HG03432 (cell line): ENCODE data around the gene ELP5.

ENCODE experiments used
- ATAC-seq: cut with Tn5 transposase; IDR thresholded peaks from one replicate; pipeline ENCODE4 v1.9.1; 2021; ENCODE audit warnings: mild to moderate bottlenecking, moderate library complexity; ENCODE audit not compliant: unreplicated experiment

The ELP5 gene

DNA sequence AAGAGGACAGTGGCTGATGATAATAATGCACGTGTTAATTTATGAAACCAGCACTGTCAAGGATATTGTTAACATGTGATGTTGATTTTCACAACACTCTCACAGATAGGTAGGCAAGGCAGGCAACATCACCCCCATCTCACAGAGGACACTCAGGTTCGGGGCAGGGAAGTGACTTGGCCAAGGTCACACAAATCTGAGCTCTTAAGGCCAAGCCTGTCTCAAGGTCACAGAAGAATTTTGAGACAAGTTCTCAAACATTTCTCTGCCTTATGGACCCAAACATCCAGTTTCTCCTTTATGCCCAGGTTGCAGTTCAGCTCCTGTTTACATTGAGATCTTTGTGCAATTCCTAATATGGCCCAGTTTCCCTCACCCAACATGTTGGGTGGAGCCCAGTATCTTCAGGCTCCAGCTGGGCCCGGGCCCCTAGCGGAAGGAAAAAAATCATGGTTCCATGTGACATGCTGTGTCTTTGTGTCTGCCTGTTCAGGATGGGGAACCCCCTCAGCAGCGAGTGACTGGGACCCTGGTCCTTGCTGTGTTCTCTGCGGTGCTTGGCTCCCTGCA lies 30.8 kb downstream of the ELP5 start:
- ATAC-seq, result no peak

GRCh38 chr17:7283471-7284216 lies 31.6 kb downstream of the ELP5 start:
- no peak for ATAC-seq

DNA sequence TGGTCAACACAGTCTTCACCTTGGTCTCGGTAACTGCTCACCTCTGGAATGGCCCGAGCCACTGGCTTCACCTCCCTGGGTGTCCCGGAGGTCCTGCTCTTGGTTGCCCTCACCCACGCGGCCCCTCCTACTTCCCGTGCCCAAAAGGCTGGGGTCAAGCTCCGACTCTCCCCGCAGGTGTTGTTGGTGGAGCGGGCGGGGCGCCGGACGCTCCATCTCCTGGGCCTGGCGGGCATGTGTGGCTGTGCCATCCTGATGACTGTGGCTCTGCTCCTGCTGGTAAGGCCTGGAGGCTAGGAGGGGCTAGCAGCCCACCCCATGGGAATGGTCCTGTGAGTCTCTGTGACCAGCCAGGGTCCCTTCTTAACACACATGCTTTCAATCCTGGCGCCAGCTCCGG lies 32.9 kb downstream of the ELP5 start:
- ATAC-seq, result no peak

DNA sequence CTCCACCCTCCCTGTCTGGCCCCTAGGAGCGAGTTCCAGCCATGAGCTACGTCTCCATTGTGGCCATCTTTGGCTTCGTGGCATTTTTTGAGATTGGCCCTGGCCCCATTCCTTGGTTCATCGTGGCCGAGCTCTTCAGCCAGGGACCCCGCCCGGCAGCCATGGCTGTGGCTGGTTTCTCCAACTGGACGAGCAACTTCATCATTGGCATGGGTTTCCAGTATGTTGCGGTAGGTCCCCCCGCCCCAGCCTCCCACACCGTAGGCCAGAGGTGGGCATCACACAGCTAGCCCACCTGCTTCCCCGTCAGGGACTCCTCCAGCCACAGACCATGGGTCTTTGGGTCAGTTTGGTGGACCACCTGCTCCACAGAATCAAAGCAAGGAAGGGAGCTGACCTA lies 33.7 kb downstream of the ELP5 start:
- no peak for ATAC-seq

GRCh38 chr17:7289256-7290032 lies 37.4 kb downstream of the ELP5 start:
- no peak for ATAC-seq

DNA sequence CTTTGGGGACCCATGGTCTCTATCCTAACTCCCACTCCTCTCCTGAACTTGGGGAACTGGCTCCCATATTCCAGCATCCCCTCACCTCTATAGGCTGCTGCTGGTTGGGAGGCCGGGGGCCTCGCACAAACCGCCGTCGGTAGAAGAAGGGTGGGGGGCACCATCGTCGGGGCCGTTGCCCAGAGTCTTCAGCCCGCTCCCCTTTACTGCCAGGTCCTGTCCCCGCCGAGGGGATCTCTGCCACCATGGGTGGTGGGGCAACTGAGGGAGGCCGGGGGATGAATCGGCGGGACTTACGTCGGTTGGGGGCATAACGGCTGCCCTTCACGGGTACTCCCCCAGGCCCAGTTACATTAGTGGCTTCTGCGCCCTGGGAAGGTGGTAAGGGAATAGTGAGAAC lies 38.2 kb downstream of the ELP5 start:
- ATAC-seq, result no peak

DNA sequence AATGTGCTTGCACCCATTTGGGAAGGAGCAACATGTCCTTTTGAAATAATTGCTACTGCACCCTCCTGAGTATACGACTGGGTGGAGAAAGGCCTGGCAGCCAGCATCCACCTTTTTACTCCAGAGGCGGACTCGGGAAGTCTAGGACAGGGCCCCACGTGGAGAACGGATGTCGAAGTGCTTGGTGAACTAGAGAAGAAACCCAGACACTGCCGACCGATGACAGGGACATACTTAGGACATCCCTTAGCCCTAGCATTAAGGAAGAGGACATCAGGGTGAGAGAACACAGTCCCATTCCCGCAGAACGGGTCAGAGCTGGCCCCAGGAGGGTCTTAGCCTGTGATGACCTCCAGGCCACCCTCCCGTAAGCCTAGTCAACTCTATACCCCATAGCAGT lies 38.7 kb downstream of the ELP5 start:
- no peak for ATAC-seq

- ATAC-seq, result no peak
Measured at GRCh38 chr17:7292194-7292593, 40.2 kb downstream of the ELP5 start.

DNA sequence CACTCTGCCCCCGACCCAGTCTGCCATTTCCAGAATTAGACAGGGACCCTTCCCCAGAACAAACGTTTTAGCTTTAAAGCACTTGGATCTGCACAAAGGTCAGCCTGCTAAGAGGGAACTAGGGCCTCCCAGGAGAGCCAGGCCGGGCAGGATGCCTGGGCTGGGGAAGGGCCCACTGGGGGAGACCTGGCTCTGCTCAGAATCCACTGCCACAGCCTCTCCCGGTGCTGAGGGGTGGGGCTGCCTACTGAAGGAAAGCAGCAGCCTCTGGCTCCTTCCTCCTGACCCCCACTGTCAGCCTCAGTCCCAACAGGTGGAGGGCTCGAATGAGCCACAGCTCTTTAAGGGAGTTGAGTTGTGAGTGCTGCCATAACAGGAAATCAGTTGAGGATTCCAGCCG lies 40.7 kb downstream of the ELP5 start:
- no peak for ATAC-seq

DNA sequence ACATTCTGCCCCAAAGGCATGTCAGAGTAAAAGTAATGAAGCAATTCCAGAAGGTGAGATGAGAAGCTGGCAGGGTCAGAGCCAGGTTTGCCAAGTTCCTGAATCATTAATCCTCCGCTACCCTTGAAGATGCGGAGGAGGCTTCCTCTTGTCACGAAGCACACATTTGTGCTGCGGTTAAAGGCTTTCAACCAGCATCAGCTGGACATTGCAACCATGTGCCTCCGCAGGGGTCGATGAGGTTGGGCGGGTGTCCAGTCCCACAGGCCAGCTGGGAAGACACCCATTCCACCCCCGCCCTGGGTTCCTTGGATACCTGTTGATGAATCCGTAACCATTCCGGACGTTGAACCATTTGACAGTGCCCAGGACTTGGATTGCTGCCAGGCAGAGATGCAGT lies 41.1 kb downstream of the ELP5 start:
- no peak for ATAC-seq

- no peak for ATAC-seq
Measured at GRCh38 chr17:7293816-7294613, 42.0 kb downstream of the ELP5 start.

DNA sequence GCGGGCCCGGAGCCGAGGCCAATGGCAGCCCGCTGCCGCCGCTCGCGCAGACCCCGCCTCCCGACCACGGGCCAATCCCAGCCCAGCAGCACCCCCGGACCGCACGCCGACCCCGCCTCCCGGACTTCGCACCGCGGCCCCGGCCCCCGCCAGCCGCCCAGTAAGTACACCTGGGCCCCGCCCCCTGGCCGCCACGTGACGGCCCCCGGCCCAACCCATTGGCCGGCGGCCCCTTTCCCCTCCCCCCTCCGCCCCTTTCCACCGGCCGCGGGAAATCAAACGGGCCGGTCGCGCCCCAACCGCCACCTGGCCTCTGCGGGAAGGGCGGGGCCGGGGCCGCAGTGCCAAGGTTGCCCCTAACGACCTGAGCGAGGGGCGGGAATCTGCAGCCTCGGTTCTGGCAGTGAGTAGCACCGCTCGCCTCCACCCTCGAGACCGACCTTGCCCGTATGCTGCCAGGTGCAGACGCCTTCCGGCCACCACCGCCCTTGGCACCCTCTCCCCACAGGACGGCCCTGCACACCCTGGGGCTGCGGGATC lies 42.7 kb downstream of the ELP5 start, which contains the start of gene YBX2:
YBX2 (minus strand) TSS at position 26 of the 540 bp plus-strand sequence. CDS start 139 bp downstream, outside the sequence.
- no peak for ATAC-seq

DNA sequence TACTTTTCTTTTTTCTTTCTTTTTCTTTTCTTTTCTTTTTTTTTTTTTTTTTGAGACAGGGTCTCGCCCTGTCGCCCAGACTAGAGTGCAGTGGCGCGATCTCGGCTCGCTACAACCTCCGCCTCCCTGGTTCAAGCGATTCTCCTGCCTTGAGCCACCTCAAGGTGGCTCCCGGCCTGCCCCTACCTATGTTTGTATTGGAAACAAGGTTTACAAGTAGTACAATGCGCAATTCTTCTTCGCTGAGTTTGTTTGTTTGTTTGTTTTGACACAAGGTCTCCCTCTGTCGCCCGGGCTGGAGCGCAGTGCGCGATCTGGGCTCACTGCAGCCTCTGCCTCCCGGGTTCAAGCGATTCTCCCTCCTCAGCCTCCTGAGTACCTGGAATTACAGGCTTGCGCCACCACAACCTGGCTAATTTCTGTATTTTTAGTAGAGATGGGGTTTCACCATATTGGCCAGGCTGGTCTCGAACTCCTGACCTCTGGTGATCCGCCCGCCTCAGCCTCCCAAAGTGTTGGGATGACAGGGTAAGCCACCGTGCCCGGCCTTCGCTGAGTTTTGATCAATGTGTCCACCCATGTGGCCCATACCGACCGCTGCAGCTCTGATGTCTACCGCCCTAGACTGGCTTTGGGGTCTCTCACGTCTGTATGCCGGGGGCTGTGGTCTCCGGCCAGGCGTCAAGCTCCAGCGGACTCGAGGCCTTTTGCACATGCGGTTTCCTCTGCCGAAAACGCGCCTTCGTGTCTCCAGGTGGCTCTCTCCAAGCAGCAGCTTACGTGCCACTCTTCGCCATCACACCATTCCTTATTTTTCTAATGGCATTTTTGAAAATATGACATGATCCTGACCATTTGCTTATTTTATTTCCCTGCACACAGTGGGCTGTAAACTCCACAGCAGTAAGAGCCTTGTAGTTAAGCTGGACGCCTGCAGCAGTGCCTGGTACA lies 43.5 kb downstream of the ELP5 start:
- ATAC-seq, result no peak

DNA sequence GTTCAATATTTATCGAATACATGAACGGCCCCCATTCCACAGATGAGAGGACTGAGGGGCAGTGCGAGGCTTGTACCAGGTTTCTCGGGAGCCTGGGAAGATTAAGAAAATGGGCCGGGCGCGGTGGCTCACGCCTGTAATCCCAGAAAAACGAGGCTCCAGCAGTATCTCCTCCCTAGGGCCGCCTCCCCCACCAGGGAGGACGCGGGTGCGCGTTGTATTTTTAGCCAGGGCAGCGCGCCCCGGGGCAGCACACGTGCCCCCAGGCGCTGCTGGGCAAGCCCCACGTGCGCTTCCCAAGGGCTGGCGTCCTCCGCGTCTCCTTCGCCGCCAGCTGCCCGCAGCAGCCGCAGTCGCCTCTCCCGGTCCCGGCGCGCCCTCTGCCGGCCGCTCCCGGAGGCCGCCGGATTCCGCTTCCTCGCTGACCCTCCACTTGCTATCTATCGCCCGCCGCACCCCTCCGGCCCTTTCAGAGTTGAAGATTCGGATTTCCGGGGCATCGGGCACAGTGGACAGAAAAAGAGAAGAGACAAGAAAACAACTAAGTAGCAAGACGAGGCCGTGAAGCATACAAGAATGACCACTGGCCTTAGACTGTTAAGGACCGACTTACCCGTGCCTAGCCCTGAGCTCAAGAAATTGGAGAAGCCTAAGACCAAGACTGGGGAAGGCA lies 44.3 kb downstream of the ELP5 start:
- ATAC-seq, result peak; percentile 39

- ATAC-seq, result no peak
Measured at GRCh38 chr17:7304179-7304578, 52.2 kb downstream of the ELP5 start.

DNA sequence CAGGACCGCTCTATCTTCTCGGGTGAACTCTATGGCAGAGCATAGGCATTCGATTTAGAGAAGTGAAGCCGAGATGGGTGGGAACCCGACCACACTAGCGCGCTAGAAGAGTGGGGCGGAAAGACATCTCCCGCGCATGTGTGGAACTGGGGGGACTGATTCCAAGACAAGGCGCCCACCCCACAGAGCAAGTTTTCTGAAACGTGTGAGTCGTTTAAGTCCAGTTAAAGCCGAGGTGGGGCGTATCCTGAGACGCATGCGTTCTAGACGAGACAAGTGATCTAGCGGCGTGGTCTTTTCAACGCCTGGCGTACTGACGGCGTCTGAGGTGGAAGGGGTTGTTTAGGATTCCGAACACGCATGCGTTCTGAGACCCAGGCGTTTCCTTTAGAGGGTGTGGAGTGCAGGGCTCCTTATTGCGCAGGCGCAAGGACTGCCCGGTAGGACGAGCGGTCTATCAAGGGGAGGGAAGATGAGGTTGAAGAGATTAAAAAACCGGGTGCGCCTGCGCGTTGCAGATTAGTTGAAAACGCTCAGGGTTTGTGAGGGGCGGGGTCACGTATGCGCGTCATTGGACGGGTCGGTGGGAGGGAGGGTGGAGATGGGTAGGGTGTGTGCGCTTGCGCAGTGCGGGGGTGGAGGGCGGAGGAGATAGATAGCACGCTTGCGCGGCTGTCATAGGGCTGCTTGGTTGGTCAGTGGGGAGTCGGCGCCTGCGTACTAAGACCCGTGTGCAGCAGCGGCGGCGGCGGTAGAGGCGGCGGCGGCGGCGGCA lies 55.1 kb downstream of the ELP5 start, which contains the start of gene EIF5A:
EIF5A (plus strand) TSS at position 718 of the 775 bp plus-strand sequence. CDS start 2,008 bp downstream, outside the sequence.
- peak; percentile 69 for ATAC-seq

DNA sequence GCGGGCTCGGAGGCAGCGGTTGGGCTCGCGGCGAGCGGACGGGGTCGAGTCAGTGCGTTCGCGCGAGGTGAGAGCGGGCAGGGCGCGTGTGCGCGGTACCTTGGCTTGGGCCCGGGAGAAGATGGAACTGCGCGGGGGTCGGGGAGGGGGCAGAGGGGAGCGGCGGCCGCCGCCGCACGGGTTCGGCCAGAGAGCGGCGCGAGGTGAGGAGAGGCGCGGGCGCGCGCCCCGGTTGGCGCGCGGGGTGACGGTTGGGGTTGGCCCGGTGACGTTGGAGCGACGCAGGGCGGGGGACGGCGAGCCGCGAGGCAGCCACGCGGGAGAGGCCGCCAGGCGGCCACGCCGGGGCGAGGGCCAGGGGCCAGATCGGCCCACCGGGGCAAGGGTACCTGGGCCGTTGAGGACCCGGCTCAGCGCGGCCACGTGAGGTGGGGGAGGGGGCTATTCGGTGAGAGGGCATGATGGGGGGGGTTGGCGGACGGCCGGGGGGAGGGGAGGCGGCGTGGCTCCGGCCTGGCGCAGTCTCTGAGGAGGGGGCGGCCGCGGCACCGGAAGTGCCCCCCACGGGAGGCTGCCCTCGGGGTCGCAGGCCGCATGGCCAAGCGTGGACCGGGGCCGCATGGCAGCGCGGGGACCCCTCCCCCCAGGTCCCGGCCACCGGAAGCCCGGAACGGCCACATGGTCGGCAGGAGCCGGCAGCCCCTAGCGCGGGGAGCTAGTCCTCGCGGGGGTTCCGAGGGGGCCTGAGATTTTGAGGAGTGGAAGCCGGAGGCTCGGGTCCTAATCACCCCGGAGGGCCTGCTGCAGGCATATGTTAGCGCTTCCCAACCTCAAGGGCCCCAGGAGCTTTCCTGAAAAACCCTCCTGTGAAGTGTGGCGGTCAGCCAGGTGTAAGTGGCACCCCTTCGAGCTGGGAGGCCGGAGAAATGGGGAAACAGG lies 55.9 kb downstream of the ELP5 start:
- no peak for ATAC-seq
